GM12878 (cell line): ENCODE data around the gene DDX21. TPM values are rescaled to one million over a fixed set of nuclear protein-coding genes. Genes with fewer than 3 reads are reported as not detected.
"Not testable (repeated sequence)": the region's sequence is repeated elsewhere in the genome, so short reads cannot be mapped to it uniquely, and the experiment has no call there.

ENCODE experiments used
- ATAC-seq: fragments of 200-7000 bp; cut with Tn5 transposase; 3 replicates; pipeline ENCODE4 v1.9.1; 2020; ENCODE audit warnings: mild to moderate bottlenecking, moderate library complexity
- BruUV-seq: library from RNA; stranded (reverse); fragments of 400-500 nt; replicated peaks from 2 replicates; lab custom pipeline; 2021; lab: Mats Ljungman, UMichigan
- CTCF ChIA-PET: fragments of 300-600 bp; sonication (Branson Sonifier 250); formaldehyde crosslinking; extraction: SDS; loops from one replicate; lab custom pipeline; 2021; ENCODE audit warnings: inconsistent platforms; lab: Yijun Ruan, JAX
- POLR2A ChIA-PET: fragments of 350-600 bp; formaldehyde crosslinking; extraction: SDS; loops from one replicate; lab custom pipeline; 2021; ENCODE audit warnings: inconsistent platforms; lab: Charles Lee
- RAD21 ChIA-PET: fragments of 300-600 bp; sonication (Branson Sonifier 250); formaldehyde crosslinking; loops from one replicate; lab custom pipeline; 2023; ENCODE audit warnings: antibody characterized with exemption; ENCODE audit not compliant: unreplicated experiment; lab: Charles Lee
- SMC1A ChIA-PET: fragments of 300-600 bp; sonication (Branson Sonifier 250); formaldehyde crosslinking; loops from one replicate; lab custom pipeline; 2023; ENCODE audit not compliant: unreplicated experiment, uncharacterized antibody; lab: Charles Lee
- DNase-seq: peaks from one replicate; pipeline ENCODE4 v3.0.0-alpha.2; 2011; ENCODE audit warnings: low read depth, low spot score
- FAIRE-seq: peaks from 3 replicates; lab custom pipeline; 2011; peaks lifted over from hg19 to GRCh38; lab: Jason Lieb, UNC
- H2AFZ ChIP-seq: 2 replicates; pipeline ENCODE4 v1.6.0; 2011; ENCODE audit warnings: low read depth, low read length, control low read depth; ENCODE audit not compliant: control insufficient read depth
- H3K27ac ChIP-seq: 2 replicates; pipeline ENCODE4 v1.5.1; 2011; ENCODE audit warnings: control low read depth; ENCODE audit not compliant: control insufficient read depth, insufficient read depth
- H3K27me3 ChIP-seq, 2 experiments: replicated peaks in 1 of 2; 2 replicates each; pipeline versions ENCODE4 v1.6.0 to v1.6.1; 2011; ENCODE audit warnings: low read length in 1 of 2; ENCODE audit not compliant: control insufficient read depth in 2 of 2, insufficient read depth in 2 of 2
- H3K36me3 ChIP-seq, 2 experiments: 2 replicates each; pipeline ENCODE4 v1.5.1; 2011; ENCODE audit warnings: low read length in 1 of 2; ENCODE audit not compliant: control insufficient read depth in 2 of 2, insufficient read depth in 2 of 2
- H3K4me1 ChIP-seq: 2 replicates; pipeline ENCODE4 v1.6.1; 2011; ENCODE audit warnings: mild to moderate bottlenecking, low read length, moderate library complexity, mixed read lengths; ENCODE audit not compliant: control insufficient read depth, insufficient read depth
- H3K4me2 ChIP-seq: 2 replicates; pipeline ENCODE4 v1.6.0; 2011; ENCODE audit warnings: control low read depth; ENCODE audit not compliant: control insufficient read depth, insufficient read depth
- H3K4me3 ChIP-seq: fragments of 200-600 bp; sonication (generic); 2 replicates; pipeline ENCODE4 v1.5.1; 2016
- H3K79me2 ChIP-seq: 2 replicates; pipeline ENCODE4 v1.6.0; 2011; ENCODE audit warnings: low read length; ENCODE audit not compliant: control insufficient read depth, insufficient read depth
- H3K9ac ChIP-seq: 2 replicates; pipeline ENCODE4 v1.8.0; 2011; ENCODE audit warnings: low read length, control low read depth, mixed read lengths; ENCODE audit not compliant: control insufficient read depth, insufficient read depth
- H3K9me3 ChIP-seq: replicated peaks from 3 replicates; pipeline ENCODE4 v1.5.1; 2011; ENCODE audit warnings: mild to moderate bottlenecking, low read length; ENCODE audit not compliant: control insufficient read depth, insufficient read depth
- H4K20me1 ChIP-seq: 2 replicates; pipeline ENCODE4 v1.6.0; 2011; ENCODE audit not compliant: control insufficient read depth, insufficient read depth
- CBX5 ChIP-seq: sonication (generic); IDR thresholded peaks from 2 replicates; pipeline ENCODE4 v1.6.1; 2016; ENCODE audit warnings: low read depth, moderate library complexity, mild to moderate bottlenecking, inconsistent platforms
- E2F8 ChIP-seq: fragments of 450-650 bp; IDR thresholded peaks from 2 replicates; pipeline ENCODE4 v1.6.1; 2018; ENCODE audit warnings: mild to moderate bottlenecking, low read depth, moderate library complexity; ENCODE audit not compliant: partially characterized antibody
- HDGF ChIP-seq: fragments of 450-650 bp; IDR thresholded peaks from 2 replicates; pipeline ENCODE4 v1.6.1; 2016; ENCODE audit warnings: antibody characterized with exemption
- MAX ChIP-seq: IDR thresholded peaks from 2 replicates; pipeline ENCODE4 v1.6.1; 2012; ENCODE audit warnings: low read depth, low read length, improper control_type of control experiment
- POU2F2 ChIP-seq: IDR thresholded peaks from 3 replicates; pipeline ENCODE4 v1.6.1; 2011; ENCODE audit warnings: low read depth, mild to moderate bottlenecking, low read length, borderline replicate concordance
- ZNF217 ChIP-seq: fragments of 450-650 bp; IDR thresholded peaks from 2 replicates; pipeline ENCODE4 v1.6.1; 2017; ENCODE audit warnings: antibody characterized with exemption, mild to moderate bottlenecking
- WGBS: methylation state at CpG from one replicate; pipeline ENCODE4 v1.1.6; 2016; ENCODE audit warnings: low lambda C conversion rate; ENCODE audit not compliant: insufficient replicate concordance, insufficient coverage; ENCODE audit errors: missing lambda C conversion rate; 5-methylcytosine and 5-hydroxymethylcytosine counted together
- in situ Hi-C: fragments of 300-500 bp; cut with MboI; formaldehyde crosslinking; loops from 9 replicates; pipeline ENCODE4 v1.14.3; 2018; ENCODE audit warnings: mixed read lengths
- intact Hi-C: fragments of 100-400 bp; cut with micrococcal nuclease; formaldehyde crosslinking; loops from one replicate; pipeline ENCODE4 v1.14.2; 2022; ENCODE audit not compliant: unreplicated experiment
- polyA plus RNA-seq, 11 experiments: library from polyadenylated mRNA; depleted of rRNA in 4 of 11; unstranded in 6 of 11; stranded (reverse) in 5 of 11; fragments of >200 nt; fragmentation: Nextera tagmentation in 4 of 11; fragmentation: Illumina TruSeq in 1 of 11; extraction: Ambion mirVana in 4 of 11; extraction: Trizol in 1 of 11; gene quantifications; 1 replicate in 1 of 11; 2 replicates in 10 of 11; pipeline versions ENCODE4 v1.2.1 to v1.2.3, GENCODE V29; 2011 to 2016; ENCODE audit warnings: inconsistent platforms in 2 of 11, missing spikeins in 2 of 11, low read depth in 1 of 11
- total RNA-seq, 4 experiments: library from RNA; depleted of rRNA in 3 of 4; stranded (reverse); fragments of >200 nt in 3 of 4; fragmentation: Illumina TruSeq in 1 of 4; extraction: Trizol in 1 of 4; gene quantifications; 2 replicates each; pipeline versions ENCODE4 v1.2.1 to v1.2.3, GENCODE V29; 2013 to 2021

DDX21 gene
- total and polyA plus RNA-seq, 10 of the 15 experiments (the other 5 are each of a cell fraction or from before 2014, with no cell fraction given) = 41.1 to 182 (median 116) TPM

GRCh38 chr10:69010151-69010640 lies 54.2 kb downstream of the DDX21 start (continued):
- TF ChIP-seq E2F8 (no peak), CBX5 (no peak), MAX (no peak), HDGF (no peak), ZNF217 (no peak), POU2F2 (no peak)

- H3K9ac ChIP-seq, RAD21 ChIA-PET, intact Hi-C loops, H3K36me3 ChIP-seq, H3K79me2 ChIP-seq, H3K4me1 ChIP-seq, H3K9me3 ChIP-seq, in situ Hi-C loops, H3K4me2 ChIP-seq, H3K27me3 ChIP-seq, DNase-seq, BruUV-seq, ATAC-seq, H3K4me3 ChIP-seq, FAIRE-seq, H4K20me1 ChIP-seq, H3K27ac ChIP-seq, CTCF ChIA-PET, H2AFZ ChIP-seq, POLR2A ChIA-PET: not testable (repeated sequence)
- SMC1A ChIA-PET = interaction anchor here (2.8 to 13.0 kb wide), 2 partner anchors 31 to 81 kb away, joined by 11 to 269 read pairs; no protein-coding TSS in a partner anchor
- 95% methylated on average over 2 of the region's 2 CpGs for WGBS
These were observed 56.8 kb downstream of the DDX21 start for GRCh38 chr10:69012778-69013177.
